Thoracic aorta (tissue), 2 donors: ENCODE data around the gene CTIF. TPM values are rescaled to one million over a fixed set of nuclear protein-coding genes. Genes with fewer than 3 reads are reported as not detected.

Experiments
- ATAC-seq: fragments of 150-250 bp; one replicate; pipeline ENCODE4 v1.8.0; 2017; ENCODE audit warnings: low read depth; ENCODE audit not compliant: insufficient number of reproducible peaks, low FRiP score
- DNase-seq: peaks from one replicate; pipeline ENCODE4 v3.0.0-alpha.2; 2020; ENCODE audit warnings: low spot score
- H3K27ac ChIP-seq, 2 donors: fragments of 200-600 bp; sonication (generic); 1 replicate in 1 of 2; 2 replicates in 1 of 2; pipeline ENCODE4 v1.5.1; 2016; ENCODE audit warnings: mild to moderate bottlenecking in 2 of 2, moderate library complexity in 2 of 2
- H3K27me3 ChIP-seq: fragments of 200-600 bp; sonication (generic); replicated peaks from 2 replicates; pipeline ENCODE4 v1.6.0; 2016; ENCODE audit warnings: mild to moderate bottlenecking; ENCODE audit not compliant: insufficient read depth
- H3K36me3 ChIP-seq: fragments of 200-600 bp; sonication (generic); one replicate; pipeline ENCODE4 v1.5.1; 2016
- H3K4me1 ChIP-seq, 2 donors: fragments of 200-600 bp; sonication (generic); 1 replicate in 1 of 2; 2 replicates in 1 of 2; pipeline versions ENCODE4 v1.5.1 to v1.6.0; 2016; ENCODE audit warnings: low read depth in 2 of 2, mild to moderate bottlenecking in 1 of 2; ENCODE audit not compliant: control insufficient read depth in 1 of 2
- H3K4me3 ChIP-seq: fragments of 200-600 bp; sonication (generic); 2 replicates; pipeline ENCODE4 v1.5.1; 2016; ENCODE audit warnings: mild to moderate bottlenecking
- H3K9me3 ChIP-seq: fragments of 200-600 bp; sonication (generic); 2 replicates; pipeline ENCODE4 v1.5.1; 2016
- total RNA-seq, 2 donors: library from RNA; depleted of rRNA; stranded (reverse); fragments of >200 nt; gene quantifications; one replicate each; pipeline versions ENCODE4 v1.1.0 to v1.2.3, GENCODE V29; 2016
- TF ChIP-seq, protein P1 (sequence below): fragments of 200-600 bp; sonication (generic); IDR thresholded peaks from one replicate; pipeline ENCODE4 v1.5.1; 2019; ENCODE audit warnings: antibody characterized with exemption

CTIF gene
- total RNA-seq, 2 donors from 2014 or later = 63.3 to 125 TPM

DNA sequence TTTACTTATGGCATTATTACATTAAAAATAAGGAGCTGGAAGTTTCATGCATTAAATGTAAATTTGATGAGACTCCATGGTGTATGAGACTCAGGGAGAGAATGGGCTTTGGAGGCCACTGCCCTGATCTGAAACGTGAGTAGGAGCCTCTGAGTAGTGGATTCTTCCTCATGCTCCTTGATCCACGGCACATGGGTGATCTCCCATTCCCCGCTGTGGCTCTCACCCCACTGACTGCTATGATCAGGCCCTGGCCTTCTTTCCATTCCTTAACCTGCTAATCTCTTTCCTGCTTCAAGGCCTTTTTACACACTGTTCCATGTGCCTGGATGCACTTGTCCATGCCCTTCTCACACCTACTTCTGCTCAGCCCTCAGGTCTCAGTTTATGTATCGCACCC, 343.5 kb downstream of the CTIF start:
- ATAC-seq = no peak
- Histone ChIP-seq H3K4me1 (peaks cover 0 to 25% of the 10 kb centered on the region in 2 donors), H3K36me3 (no peaks in the 10 kb centered on the region), H3K9me3 (no peaks in the 10 kb centered on the region), H3K27ac (no peak overlapping the region), H3K4me3 (no peak overlapping the region), H3K27me3 (no peaks in the 10 kb centered on the region)
- no peak for DNase-seq
- TF ChIP-seq, protein P1, sequence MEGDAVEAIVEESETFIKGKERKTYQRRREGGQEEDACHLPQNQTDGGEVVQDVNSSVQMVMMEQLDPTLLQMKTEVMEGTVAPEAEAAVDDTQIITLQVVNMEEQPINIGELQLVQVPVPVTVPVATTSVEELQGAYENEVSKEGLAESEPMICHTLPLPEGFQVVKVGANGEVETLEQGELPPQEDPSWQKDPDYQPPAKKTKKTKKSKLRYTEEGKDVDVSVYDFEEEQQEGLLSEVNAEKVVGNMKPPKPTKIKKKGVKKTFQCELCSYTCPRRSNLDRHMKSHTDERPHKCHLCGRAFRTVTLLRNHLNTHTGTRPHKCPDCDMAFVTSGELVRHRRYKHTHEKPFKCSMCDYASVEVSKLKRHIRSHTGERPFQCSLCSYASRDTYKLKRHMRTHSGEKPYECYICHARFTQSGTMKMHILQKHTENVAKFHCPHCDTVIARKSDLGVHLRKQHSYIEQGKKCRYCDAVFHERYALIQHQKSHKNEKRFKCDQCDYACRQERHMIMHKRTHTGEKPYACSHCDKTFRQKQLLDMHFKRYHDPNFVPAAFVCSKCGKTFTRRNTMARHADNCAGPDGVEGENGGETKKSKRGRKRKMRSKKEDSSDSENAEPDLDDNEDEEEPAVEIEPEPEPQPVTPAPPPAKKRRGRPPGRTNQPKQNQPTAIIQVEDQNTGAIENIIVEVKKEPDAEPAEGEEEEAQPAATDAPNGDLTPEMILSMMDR = no peak

DNA sequence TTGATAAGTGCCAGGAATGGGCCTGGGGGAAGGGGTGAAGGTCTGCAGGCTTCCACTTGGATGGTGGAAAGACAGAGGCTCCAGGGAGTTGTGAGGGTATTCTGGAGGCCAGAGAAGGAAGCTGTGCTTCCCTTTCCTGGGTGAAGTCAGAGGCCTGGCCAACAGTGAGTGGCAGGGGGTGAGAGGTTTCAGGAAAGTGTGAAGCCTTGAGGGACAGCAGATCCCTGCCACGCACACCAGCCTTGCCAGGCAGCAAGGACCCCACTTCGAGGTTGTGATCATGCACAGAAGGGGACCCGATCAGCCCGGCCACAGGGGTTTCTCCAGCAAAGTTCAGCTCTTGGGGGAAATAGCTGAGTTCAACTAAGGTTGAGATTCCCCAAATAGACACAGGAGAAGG, 345.5 kb downstream of the CTIF start:
- Histone ChIP-seq H3K27me3 (no peaks in the 10 kb centered on the region), H3K36me3 (no peaks in the 10 kb centered on the region), H3K4me1 (peaks cover 3 to 36% of the 10 kb centered on the region in 2 donors), H3K4me3 (no peak overlapping the region), H3K9me3 (no peaks in the 10 kb centered on the region), H3K27ac (no peak overlapping the region)
- TF ChIP-seq, protein P1 = no peak
- ATAC-seq (no peak), DNase-seq (no peak)

DNA sequence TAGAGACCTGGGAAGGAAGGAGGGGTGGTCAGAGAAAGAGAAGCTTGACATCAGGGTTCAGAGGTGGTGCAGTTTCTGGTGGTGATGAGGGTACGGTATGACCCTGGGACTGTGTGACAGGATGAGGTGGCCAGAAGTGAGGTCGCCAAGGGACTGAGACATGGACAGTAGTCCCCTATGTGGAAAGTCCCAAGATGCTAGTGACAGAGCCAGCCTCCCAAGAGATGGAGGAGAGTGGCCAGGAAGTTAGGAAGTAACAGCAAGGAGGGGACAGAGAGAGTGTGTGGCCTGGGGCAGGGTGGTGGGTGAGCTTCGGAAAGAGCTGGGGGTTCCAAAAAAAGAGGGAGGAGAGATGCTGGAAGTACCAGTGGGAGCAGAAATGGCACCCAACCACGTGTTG, 345.9 kb downstream of the CTIF start:
- Histone ChIP-seq H3K4me3 (no peak overlapping the region), H3K27me3 (no peaks in the 10 kb centered on the region), H3K4me1 (peaks cover 4 to 41% of the 10 kb centered on the region in 2 donors), H3K9me3 (no peaks in the 10 kb centered on the region), H3K27ac (no peak overlapping the region), H3K36me3 (no peaks in the 10 kb centered on the region)
- TF ChIP-seq, protein P1 = no peak
- no peak for ATAC-seq
- DNase-seq = no peak

- ATAC-seq (no peak), DNase-seq (no peak)
- no peak overlapping the region for H3K27ac ChIP-seq
- no peaks in the 10 kb centered on the region for H3K9me3 ChIP-seq
- no peaks in the 10 kb centered on the region for H3K27me3 ChIP-seq
- H3K4me1 ChIP-seq = peaks cover 4 to 44% of the 10 kb centered on the region in 2 donors
- TF ChIP-seq, protein P1 = no peak
- no peak overlapping the region for H3K4me3 ChIP-seq
- no peaks in the 10 kb centered on the region for H3K36me3 ChIP-seq
These were observed 346.6 kb downstream of the CTIF start for GRCh38 chr18:48885266-48885923.

GRCh38 chr18:48885924-48886400, 347.1 kb downstream of the CTIF start:
- DNase-seq = no peak
- H3K27ac ChIP-seq = no peak overlapping the region

More at GRCh38 chr18:48885924-48886400, 347.1 kb downstream of the CTIF start:
- Histone ChIP-seq H3K4me1 (peaks cover 4 to 44% of the 10 kb centered on the region in 2 donors), H3K9me3 (no peaks in the 10 kb centered on the region), H3K27me3 (no peaks in the 10 kb centered on the region), H3K4me3 (no peak overlapping the region), H3K36me3 (no peaks in the 10 kb centered on the region)
- ATAC-seq = no peak
- TF ChIP-seq, protein P1 = no peak
